ENCODE data around the gene METTL16.
"Not testable (repeated sequence)": the region's sequence is repeated elsewhere in the genome, so short reads cannot be mapped to it uniquely, and the experiment has no call there.

METTL16 gene

DNA sequence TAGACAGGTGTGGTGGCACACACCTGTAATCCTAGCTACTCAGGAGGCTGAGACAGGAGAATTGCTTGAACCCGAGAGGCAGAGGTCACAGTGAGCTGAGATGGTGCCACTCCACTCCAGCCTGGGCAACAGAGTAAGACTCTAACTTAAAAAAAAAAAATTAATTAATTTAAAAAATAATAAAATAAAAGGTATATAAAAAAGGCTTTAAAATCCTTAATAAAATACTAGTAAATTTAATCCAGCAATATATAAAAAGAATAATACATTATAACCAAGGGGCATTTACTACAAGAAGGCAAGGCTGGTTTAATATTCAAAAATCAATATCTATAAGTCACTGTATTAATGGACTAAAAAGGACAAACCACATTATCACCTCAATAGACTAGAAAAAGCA lies 66.0 kb downstream of the METTL16 start:
- no peak for DNase-seq (ENCODE audit: low read depth)
- in situ Hi-C loops (cut with HindIII; ENCODE audit: low sequenced_read_pairs) = no loop called here
- no peak overlapping the region for H3K4me3 ChIP-seq (ENCODE audit: low read depth, low read length)
- TF ChIP-seq, protein P1, sequence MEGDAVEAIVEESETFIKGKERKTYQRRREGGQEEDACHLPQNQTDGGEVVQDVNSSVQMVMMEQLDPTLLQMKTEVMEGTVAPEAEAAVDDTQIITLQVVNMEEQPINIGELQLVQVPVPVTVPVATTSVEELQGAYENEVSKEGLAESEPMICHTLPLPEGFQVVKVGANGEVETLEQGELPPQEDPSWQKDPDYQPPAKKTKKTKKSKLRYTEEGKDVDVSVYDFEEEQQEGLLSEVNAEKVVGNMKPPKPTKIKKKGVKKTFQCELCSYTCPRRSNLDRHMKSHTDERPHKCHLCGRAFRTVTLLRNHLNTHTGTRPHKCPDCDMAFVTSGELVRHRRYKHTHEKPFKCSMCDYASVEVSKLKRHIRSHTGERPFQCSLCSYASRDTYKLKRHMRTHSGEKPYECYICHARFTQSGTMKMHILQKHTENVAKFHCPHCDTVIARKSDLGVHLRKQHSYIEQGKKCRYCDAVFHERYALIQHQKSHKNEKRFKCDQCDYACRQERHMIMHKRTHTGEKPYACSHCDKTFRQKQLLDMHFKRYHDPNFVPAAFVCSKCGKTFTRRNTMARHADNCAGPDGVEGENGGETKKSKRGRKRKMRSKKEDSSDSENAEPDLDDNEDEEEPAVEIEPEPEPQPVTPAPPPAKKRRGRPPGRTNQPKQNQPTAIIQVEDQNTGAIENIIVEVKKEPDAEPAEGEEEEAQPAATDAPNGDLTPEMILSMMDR (IDR thresholded peaks at IDR 0.05; ENCODE audit: low read depth, low read length, missing control alignments) = no peak

DNA sequence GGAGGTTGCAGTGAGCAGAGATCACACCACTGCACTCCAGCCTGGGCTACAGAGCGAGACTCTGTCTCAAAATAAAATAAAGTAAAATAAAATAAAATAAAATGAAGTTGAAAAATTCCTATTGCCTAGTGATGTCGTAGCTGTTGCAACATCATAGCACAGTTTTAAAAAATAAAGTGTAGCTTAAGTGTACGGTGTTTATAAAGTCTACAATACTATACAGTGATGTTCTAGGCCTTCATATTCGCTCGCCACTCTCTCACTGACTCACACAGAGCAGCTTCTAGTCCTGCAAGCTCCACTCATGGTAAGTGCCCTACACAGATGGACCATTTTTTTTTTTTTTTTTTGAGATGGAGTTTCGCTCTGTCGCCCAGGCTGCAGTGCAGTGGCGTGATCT lies 67.3 kb downstream of the METTL16 start:
- no peak overlapping the region for H3K4me3 ChIP-seq (ENCODE audit: low read depth, low read length)
- in situ Hi-C loops (cut with HindIII; ENCODE audit: low sequenced_read_pairs) = no loop called here
- no peak for DNase-seq (ENCODE audit: low read depth)
- TF ChIP-seq, protein P1 (IDR thresholded peaks at IDR 0.05; ENCODE audit: low read depth, low read length, missing control alignments) = no peak

DNA sequence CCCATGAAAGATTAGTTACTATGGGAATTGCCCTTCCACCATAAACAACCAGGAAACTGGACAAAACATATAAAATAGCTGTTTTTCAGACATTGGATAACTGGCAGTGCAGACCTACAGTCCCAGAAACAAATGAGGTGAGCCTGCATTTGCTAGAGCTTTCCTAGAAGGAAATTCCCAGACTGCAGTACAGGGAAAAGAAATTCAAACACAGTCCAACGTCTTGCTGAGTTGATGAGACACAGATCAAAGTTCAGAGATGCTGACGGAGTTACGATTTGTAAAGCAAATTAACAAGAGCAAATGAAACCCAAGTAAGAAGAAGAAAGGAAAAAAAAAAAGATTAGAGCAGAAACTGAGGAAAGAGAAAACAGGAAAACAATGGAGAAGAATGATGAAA lies 69.5 kb downstream of the METTL16 start:
- DNase-seq (ENCODE audit: low read depth) = no peak
- in situ Hi-C loops (cut with HindIII; ENCODE audit: low sequenced_read_pairs) = no loop called here
- TF ChIP-seq, protein P1 (IDR thresholded peaks at IDR 0.05; ENCODE audit: low read depth, low read length, missing control alignments) = no peak
- H3K4me3 ChIP-seq (ENCODE audit: low read depth, low read length) = no peak overlapping the region

DNA sequence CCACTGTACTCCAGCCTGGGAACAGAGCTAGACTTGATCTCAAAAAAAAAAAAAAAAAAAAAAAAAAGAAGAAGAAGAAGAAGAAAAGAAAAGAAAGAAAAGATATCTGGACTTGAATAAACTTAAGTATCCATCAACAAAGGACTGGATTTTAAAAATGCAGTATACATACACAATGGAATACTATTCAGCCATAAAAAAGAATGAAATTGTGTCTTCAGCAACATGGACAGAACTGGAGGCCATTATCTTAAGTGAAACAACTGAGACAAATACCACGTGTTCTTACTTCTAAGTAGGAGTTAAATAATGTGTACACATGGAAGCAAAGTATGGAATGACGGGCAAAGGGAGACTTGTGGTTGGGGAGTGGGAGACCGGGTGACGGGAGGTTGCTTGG lies 70.8 kb downstream of the METTL16 start:
- no peak overlapping the region for H3K4me3 ChIP-seq (ENCODE audit: low read depth, low read length)
- DNase-seq (ENCODE audit: low read depth) = no peak
- in situ Hi-C loops (cut with HindIII; ENCODE audit: low sequenced_read_pairs) = no loop called here
- TF ChIP-seq, protein P1 (IDR thresholded peaks at IDR 0.05; ENCODE audit: low read depth, low read length, missing control alignments) = no peak

DNA sequence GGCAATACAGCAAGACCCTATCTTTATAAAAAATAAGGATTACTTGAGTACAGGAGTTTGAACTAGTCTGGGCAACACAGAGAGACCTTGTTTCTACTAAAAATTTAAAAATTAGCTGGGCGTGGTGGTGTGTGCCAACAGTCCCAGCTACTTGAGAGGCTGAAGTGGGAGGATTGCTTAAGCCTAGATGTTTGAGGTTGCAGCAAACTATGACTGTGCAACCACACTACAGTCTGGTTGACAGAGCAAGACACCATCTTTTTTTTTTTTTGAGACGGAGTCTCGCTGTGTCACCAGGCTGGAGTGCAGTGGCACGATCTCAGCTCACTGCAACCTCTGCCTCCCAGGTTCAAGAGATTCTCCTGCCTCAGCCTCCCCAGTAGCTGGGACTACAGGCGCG lies 71.7 kb downstream of the METTL16 start:
- DNase-seq (ENCODE audit: low read depth); in situ Hi-C loops (cut with HindIII; ENCODE audit: low sequenced_read_pairs); H3K4me3 ChIP-seq (ENCODE audit: low read depth, low read length): not testable (repeated sequence)

DNA sequence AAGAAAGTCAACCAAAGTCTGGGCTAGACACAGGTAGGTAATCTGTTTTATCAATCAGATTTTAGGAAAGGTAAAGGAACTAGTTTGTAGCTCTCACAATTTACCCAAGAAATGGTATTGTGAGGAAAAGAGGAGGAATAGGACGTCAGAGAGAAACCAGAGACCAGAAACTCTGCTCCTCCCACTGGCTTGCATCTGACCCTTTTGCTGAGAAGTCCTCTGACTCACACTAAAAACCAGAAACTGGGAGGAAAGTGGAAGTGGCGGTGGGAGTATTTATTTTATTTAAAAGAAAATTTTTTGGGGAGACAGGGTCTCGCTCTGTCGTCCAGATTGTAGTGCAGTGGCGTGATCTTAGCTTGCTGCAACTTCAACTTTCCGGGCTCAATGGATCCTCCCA lies 72.9 kb downstream of the METTL16 start:
- no peak overlapping the region for H3K4me3 ChIP-seq (ENCODE audit: low read depth, low read length)
- peak; percentile 39 for DNase-seq (ENCODE audit: low read depth)
- TF ChIP-seq, protein P1 (IDR thresholded peaks at IDR 0.05; ENCODE audit: low read depth, low read length, missing control alignments) = no peak
- in situ Hi-C loops (cut with HindIII; ENCODE audit: low sequenced_read_pairs) = no loop called here

DNA sequence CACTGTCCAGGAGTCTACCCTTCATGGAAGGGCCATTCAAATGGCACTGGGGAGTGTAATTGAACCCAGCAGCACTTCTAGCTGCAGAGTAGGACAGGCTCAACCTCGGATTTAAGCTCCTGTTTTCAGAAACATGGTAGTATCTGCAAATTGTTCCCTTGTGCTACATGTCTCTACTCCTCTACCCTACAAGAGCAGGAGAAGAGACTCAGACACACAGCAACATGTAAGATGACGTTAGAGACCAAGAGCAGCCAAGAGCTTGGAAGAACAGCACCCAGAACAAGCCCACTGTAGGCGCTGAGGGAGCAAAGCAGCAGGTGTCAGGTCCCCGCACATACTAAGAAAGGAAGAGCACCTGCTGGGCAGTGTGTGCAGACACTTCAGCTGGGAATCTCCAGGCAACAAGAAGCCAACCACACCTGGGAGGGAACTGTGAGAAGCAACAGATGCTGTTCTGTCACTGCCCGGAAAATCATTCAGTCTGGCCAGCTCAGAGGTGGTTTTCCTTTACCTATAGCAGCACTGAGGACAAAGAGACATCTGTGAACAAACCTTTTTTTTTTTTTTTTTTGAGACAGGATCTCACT lies 75.3 kb downstream of the METTL16 start:
- in situ Hi-C loops (cut with HindIII; ENCODE audit: low sequenced_read_pairs) = no loop called here
- no peak for DNase-seq (ENCODE audit: low read depth)
- H3K4me3 ChIP-seq (ENCODE audit: low read depth, low read length) = no peak overlapping the region
- TF ChIP-seq, protein P1 (IDR thresholded peaks at IDR 0.05; ENCODE audit: low read depth, low read length, missing control alignments) = no peak
